HG03025 (cell line): Measurements from ENCODE around the gene TLX2.

Source experiments
- ATAC-seq: cut with Tn5 transposase; IDR thresholded peaks from one replicate; pipeline ENCODE4 v1.9.1; 2021; ENCODE audit warnings: mild to moderate bottlenecking, moderate library complexity; ENCODE audit not compliant: unreplicated experiment, low FRiP score

TLX2 gene

GRCh38 chr2:74511104-74511989, 2.9 kb upstream of the TLX2 start:
- ATAC-seq: no peak

DNA sequence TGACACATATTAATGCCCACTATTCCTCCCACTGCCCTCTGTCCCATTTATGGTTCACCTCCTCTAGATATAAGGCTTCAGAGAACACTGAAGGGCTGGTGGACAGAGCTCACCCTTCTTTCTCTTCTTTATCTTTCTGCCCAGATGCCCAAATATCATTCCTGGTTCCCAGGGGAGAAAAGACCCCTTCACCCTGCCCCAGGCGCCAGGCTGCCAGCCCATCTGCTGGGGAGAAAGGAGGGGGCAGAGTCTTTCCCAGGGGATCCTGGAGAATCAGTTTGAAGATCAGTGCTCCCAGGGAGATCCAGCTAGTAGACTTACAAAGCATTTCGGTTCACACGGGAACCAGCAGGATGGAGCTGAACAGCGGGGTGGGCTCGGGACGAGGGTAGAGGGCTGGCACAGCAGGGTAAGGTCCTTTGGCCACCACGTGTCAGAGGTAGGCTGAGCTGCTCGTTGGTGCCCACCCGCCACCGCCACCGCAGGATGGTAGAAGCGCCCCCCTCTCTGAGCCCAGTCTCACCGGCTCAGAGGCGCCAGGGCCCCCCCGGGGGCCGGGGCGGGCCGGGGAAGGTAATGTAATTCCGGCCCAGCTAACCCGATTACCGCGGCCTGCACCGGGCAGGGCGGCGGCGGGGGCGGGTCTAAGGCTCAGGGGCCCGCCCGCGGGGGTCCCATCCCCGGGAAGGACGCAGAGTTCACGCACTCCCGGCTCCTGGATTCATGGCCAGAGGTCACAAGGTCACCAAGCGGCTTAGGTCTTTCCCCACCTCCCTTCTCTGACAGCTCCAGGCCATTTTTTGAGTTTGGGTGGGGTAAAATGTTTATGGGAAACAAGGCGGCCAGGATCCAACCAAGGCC, 1.3 kb upstream of the TLX2 start:
- ATAC-seq: no peak

DNA sequence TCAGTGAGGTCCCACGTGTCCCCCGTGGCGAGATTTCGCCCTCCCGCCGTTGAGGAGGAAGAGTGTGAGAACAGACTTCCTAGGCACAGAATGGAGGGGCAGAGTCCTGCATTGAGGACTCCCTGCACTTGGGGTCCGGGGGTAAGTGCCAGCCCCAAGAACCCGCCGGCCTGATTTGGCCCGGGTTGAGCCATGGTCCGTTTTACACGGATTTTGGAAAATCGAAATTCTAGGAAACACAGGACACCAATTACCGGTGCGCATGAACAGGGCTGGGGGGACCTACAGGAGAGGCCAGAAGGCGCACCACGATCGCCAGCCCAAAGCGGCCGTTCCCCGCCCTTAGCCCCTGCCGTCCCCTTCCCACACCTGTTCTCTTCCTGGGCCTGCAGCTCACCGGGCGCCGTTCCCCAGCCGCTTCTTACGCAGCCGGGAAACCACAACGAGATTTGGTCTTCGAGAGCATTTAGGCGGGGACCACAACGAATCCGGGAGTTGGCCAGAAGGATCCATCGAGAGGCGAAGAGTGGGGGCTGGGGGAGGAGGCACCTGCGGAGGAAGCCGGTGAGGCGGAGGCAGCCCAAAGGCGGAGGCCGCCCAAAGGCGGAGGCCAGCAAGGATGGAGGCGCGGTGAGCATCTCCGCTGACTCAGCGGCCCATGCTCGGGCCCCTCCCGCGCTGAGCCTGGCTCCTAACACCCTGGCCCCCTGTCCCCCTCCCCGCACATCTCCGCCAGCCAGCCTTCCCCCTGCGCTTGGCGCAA, 464 bp upstream of the TLX2 start:
- ATAC-seq: no peak

GRCh38 chr2:74515271-74515980, 1.2 kb downstream of the TLX2 start:
- ATAC-seq: no peak

GRCh38 chr2:74515981-74516633, 1.9 kb downstream of the TLX2 start:
- no peak for ATAC-seq

- no peak for ATAC-seq
Observed at GRCh38 chr2:74516650-74517049, 2.4 kb downstream of the TLX2 start.

DNA sequence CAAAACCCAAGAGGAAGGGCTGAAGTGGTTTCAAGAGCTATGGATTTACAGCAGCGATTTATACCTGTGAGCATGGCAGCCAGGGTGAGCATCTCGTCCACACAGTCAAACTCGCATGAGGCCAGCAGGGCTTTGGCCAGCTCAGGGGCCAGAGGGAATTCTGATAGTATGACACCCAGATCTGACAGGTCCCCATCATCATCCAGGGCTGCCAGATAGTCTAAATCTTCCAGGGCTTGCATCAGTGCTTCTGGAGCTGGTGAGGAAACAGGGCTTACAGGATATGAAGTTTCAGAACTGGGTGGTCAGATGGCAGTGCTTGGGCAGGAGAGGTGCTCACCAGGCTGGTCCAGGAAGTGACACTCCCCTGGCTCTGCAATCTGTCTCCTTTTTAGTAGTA, 8.3 kb downstream of the TLX2 start:
- no peak for ATAC-seq

DNA sequence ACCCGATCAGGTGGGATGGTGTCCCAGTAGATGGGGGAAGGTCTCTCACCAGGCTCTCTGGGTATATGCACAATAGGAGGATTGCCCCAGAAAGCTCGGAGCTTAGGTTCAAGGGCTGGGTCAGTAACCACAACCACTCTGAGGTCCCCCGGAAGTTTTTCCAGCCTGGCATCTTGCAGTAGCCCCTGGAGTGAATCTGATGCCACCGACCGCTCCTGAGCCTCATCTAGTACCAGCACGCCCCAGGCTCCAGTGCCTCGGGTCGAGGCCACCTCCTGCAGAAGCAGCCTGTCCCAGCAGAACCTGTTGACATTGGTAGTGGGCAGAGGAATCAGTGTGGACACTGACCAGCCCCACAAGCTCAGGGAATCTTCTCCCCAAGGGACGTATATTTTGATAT, 9.8 kb downstream of the TLX2 start:
- ATAC-seq: no peak

DNA sequence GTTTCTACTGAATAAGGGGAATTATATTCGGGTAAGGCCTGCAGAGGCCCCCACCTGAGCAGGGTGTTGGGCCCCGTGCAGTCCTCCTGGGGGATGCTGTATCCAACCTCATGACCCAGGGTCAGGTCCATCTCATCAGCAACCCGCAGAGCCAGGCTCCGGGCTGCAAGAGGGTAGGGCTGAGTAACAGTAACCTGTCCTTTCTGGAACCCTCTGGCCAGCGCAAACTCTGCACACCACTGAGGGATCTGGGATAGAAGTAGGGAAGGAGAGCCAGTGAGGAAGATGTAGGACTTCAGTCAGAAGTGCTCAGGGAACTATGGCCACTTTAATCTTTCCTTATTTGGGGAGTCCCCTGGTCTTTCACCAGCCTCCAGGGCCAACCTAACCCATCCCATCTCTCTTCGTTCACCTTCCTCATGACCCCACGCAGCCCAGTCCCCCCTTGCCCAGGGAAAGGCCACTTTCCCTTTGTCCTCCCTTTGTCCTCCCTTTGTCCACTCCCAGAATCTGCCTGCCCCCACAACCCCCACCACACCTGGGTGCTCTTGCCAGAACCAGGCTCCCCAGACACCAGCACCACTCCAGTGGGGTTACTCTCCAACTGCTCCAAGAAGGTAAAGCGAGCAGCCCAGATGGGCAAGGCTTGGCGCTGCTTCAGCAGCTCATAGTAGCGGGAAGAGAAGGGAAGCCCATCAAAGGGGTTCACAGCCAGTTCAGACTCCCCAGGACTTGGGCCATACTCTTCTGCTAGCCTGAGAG, 10.9 kb downstream of the TLX2 start:
- no peak for ATAC-seq

DNA sequence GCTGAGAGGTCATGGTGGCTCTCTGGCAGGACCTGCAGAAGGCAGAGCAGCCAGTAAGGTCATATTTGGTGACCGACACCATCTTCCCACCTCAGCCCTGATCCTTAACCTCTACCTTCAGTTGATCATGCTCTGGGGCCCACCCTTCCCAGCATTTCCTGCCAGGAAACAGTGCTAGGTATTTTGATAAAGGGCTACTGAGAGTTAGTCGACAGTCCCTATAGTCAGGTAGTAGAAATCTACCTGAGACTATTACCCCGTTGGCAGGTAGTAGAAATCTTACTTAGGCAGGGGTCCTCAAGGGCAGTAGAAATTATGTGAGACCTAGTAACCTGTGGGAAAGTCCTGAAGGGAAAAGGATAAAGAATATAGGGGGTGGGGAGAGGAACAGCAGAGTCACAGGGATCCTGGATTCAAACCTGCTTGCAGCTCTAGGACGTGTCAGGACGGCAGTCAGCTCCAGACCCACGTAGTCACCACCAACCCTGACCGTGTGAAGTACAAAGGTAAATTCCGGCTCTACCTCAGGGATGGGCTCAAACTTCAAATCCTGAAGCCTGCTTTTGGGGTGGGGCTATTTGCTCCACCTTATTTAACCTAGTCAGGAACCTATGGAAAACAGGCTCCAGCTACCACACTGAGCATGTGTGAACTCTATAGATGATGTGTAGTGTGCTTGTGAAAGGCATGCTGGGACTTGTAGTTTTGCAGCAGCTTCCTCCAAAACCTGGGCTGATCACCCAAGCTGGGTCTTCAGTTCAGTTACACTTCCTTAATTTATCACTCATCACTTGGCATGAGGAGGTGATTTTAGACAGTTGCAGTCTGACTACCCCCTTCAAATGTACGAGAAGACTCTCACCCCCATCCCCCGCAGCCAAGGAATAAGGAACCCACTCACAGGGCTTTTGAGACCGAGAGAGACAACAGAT, 11.7 kb downstream of the TLX2 start, which contains the start of gene DQX1:
TSS of gene DQX1 (minus strand) at position 515 of the 932 bp plus-strand sequence. CDS start at position 13, 502 bp downstream.
- ATAC-seq: no peak

DNA sequence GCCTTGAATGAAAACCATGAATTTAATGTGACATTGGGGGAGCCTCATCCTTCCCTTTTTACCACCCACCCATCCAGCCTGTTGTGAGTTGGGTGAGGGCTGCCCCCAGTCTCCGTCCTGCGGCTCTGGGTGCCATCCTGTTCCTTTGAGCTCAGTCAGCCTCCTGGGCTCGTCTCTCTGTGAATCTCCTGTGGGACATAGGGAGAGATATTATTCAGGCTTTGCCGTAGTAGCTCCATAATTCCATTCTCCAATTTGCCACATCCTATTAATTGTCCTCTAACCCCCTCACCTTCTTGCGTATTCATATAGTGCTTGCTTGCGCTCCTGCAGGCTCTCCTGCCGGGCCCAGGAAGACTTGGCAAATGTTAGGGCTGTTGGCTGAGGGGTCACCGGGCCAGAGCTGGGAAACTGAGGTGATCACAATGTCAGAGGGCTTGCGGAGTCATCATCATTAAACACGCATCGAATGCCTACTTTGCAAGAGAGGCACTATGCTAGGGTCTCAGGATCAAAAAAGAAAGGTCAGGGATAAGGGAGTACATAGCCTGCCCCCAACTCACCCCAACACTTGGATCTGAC, 12.5 kb downstream of the TLX2 start:
- ATAC-seq: no peak

DNA sequence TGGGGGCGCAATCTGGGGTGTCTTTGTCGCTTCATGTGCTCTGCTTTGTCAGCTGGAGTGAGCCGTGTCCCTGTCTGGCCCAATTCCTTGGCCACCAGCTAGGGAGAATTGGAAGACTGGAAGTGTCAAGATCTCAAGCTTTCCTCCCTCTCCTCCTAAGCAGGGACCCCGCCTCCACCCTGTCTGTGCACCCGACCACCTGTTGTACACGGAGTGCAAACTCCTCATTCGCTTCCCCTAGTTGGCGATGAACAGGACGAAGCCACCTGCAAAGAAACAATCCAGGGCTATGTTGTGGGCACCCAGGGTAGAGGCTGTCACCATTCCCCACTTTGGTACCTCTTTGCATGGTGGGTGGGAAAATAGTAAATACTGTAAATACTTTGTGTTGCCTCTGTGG, 13.5 kb downstream of the TLX2 start:
- ATAC-seq: no peak

DNA sequence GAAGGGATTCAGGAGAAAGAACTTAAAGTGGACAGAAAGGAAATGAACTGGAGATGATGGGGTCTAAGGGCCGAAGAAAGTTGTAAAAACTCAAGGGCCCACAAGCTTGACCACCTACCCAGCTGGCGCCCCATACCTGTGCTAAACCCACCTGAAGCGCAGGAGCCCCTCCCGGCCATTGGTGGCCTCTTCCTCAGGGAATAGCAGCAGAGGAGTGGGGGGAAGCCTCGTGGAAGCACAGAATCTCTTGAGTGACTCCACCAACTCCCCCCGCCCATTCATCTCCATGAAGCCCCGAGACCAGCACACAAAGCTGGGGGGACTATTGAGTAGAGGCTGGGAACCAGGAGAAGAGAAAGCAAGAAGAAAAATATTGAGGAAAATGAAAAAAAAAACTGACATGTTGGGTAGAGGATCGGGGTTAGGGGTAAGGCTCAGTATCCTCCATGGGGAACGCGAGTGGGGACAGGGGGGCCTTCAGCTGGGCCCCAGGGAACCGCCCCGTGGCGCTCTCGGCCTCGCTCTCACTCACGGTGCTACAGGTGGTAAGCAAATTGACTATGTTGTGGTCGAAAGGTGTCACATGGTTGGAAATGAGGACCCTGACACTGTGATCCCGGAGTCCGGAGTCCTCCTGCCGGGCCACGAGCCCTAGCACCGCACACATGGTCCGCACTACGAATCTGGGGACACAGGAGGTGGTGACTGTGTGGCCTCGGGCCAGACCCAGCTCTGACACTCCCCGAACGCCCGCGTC, 14.5 kb downstream of the TLX2 start:
- ATAC-seq: peak; percentile 7

DNA sequence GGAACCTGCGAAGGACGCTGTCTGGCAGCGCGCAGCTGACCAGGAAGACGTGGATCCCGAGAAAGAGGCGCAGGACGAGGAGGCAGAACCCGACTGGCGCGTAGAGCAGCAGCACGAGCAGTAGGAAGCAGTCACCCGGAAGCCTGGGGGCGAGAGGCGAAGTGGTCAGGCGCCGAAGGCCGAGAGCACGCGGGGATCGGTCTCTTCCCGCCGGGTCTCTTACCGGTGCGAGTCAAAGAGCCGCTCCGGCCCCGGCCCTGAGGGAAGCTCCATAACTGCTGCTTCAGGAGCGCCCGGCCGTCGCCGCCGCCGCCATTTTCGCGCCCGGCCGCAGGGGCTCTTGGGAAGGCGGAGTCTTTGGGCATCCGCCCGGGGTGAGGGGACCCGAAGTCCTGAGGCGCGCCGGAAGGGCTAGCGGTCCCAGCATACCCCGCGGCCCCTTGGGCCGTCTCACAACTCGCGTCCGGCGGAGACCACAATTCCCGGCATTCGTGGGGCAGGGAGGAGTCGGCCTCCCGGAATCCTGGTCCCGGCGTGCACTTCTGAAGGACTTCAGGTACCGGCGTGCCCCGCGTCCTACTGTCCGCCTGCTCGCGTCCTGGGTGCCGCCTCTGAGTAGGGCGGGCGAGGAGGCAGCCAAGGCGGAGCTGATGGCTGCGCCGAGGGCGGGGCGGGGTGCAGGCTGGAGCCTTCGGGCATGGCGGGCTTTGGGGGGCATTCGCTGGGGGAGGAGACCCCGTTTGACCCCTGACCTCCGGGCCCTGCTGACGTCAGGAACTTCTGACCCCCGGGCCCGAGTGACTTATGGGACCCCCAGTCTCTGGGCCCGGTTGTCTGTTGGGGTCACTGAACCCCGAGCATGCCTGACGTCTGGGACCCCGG, 15.3 kb downstream of the TLX2 start, which contains the start of the genes AUP1 and HTRA2:
TSS of gene AUP1 (minus strand) at position 350 of the 882 bp plus-strand sequence. CDS start at position 273, 77 bp downstream.
TSS of gene HTRA2 (plus strand) at position 577 of the 882 bp plus-strand sequence. CDS start at position 651, 74 bp downstream.
- ATAC-seq: peak; percentile 75
